ENCODE measurements around the gene TNFAIP8L3. TPM values are rescaled to one million over a fixed set of nuclear protein-coding genes. Genes with fewer than 3 reads are reported as not detected.

Gene TNFAIP8L3
- total RNA-seq, 4 donors from 2014 or later, result 3.7 to 13.1 (median 8.1) TPM

GRCh38 chr15:51030649-51031316 is 63.9 kb downstream of the TNFAIP8L3 start:
- WGBS, 2 donors, result 60 to 61% methylated on average over 5 of the region's 6 CpGs
- Histone ChIP-seq H3K27me3 (no peaks in the 10 kb centered on the region), H3K36me3 (no peaks in the 10 kb centered on the region), H3K4me1 (peaks cover 14 to 24% (median 15%) of the 10 kb centered on the region in 3 donors), H3K9me3 (no peaks in the 10 kb centered on the region), H3K4me3 (no peak overlapping the region), H3K27ac (peak overlapping the region; percentile 71 to 77 (median 76))
- TF ChIP-seq, protein P1, sequence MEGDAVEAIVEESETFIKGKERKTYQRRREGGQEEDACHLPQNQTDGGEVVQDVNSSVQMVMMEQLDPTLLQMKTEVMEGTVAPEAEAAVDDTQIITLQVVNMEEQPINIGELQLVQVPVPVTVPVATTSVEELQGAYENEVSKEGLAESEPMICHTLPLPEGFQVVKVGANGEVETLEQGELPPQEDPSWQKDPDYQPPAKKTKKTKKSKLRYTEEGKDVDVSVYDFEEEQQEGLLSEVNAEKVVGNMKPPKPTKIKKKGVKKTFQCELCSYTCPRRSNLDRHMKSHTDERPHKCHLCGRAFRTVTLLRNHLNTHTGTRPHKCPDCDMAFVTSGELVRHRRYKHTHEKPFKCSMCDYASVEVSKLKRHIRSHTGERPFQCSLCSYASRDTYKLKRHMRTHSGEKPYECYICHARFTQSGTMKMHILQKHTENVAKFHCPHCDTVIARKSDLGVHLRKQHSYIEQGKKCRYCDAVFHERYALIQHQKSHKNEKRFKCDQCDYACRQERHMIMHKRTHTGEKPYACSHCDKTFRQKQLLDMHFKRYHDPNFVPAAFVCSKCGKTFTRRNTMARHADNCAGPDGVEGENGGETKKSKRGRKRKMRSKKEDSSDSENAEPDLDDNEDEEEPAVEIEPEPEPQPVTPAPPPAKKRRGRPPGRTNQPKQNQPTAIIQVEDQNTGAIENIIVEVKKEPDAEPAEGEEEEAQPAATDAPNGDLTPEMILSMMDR (IDR thresholded peaks at IDR 0.05), result no peak
- no peak for DNase-seq
- intact Hi-C loops (cut with DNase I), result no loop called here

- Histone ChIP-seq H3K4me1 (peaks cover 7 to 33% (median 15%) of the 10 kb centered on the region in 3 donors), H3K4me3 (peak overlapping the region in 1 of 4 donors; percentile 8), H3K9me3 (no peaks in the 10 kb centered on the region), H3K27me3 (no peaks in the 10 kb centered on the region), H3K36me3 (no peaks in the 10 kb centered on the region), H3K27ac (peak overlapping the region; percentile 83 to 92 (median 88))
- intact Hi-C loops (cut with DNase I), result no loop called here
- 27 to 54% methylated on average over 3 of the region's 3 CpGs for WGBS, 2 donors
- TF ChIP-seq, protein P1 (IDR thresholded peaks at IDR 0.05), result no peak
- TF ChIP-seq POLR2A (IDR thresholded peaks at IDR 0.05), result no peak
- no peak for DNase-seq
These were observed 69.3 kb downstream of the TNFAIP8L3 start for GRCh38 chr15:51025454-51025846.

DNA sequence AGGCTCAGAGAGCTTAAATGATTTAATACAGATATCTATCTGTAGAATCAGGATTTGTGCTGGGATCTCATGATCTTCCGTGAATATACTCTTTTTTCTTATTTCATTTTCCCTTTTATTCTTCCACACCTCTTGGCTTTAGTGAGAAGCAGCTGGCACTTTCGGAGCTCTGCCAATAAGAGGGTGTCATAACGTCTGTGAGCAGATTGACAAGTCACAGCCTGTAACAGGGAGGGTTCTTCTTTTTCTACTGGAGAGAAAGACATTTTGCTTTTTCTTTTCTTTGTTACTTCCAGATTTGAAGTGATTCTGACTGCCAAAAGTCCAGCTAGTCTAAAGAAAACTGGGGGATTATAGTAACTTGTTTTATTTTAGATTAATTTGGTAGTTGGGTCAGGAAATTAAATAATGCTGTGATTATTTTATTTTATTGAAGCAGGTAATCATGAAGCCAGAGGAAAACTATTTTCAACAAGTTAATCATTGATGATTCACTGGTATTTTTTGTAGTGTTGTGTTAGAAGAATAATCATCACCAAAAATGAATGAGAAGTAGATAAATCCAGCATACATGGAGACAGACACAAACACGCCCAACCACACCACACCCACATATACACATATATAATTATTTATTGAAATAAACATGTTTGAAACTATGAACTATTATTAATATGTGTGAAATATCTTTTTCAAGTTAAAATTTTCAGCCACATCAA is 69.8 kb downstream of the TNFAIP8L3 start:
- WGBS, 2 donors, result 15 to 45% methylated on average over 4 of the region's 4 CpGs

GRCh38 chr15:51023499-51023898 is 71.2 kb downstream of the TNFAIP8L3 start:
- intact Hi-C loops (cut with DNase I), result no loop called here
- H3K36me3 ChIP-seq, result no peaks in the 10 kb centered on the region
- H3K27ac ChIP-seq, result no peak overlapping the region
- TF ChIP-seq, protein P1 (IDR thresholded peaks at IDR 0.05), result no peak
- TF ChIP-seq POLR2A (IDR thresholded peaks at IDR 0.05), result no peak
- H3K9me3 ChIP-seq, result peaks cover 0 to 7% (median 0%) of the 10 kb centered on the region in 3 donors
- H3K27me3 ChIP-seq, result no peaks in the 10 kb centered on the region
- 100% methylated on average over 1 of the region's 1 CpG for WGBS, 2 donors
- peaks cover 0 to 25% (median 10%) of the 10 kb centered on the region in 3 donors for H3K4me1 ChIP-seq
- H3K4me3 ChIP-seq, result no peak overlapping the region
- DNase-seq, result no peak

More for the DNA sequence above, 69.8 kb downstream of the TNFAIP8L3 start:
- intact Hi-C loops (cut with DNase I), result no loop called here
- H3K4me3 ChIP-seq, result peak overlapping the region in 3 of 4 donors; percentile 7 to 16 (median 8)
- DNase-seq, result no peak
- peaks cover 0 to 2% (median 0%) of the 10 kb centered on the region in 3 donors for H3K9me3 ChIP-seq
- H3K36me3 ChIP-seq, result no peaks in the 10 kb centered on the region
- no peaks in the 10 kb centered on the region for H3K27me3 ChIP-seq
- peak overlapping the region; percentile 83 to 92 (median 88) for H3K27ac ChIP-seq
- TF ChIP-seq, protein P1 (IDR thresholded peaks at IDR 0.05), result no peak
- TF ChIP-seq POLR2A (IDR thresholded peaks at IDR 0.05), result no peak
- H3K4me1 ChIP-seq, result peaks cover 1 to 27% (median 10%) of the 10 kb centered on the region in 3 donors

DNA sequence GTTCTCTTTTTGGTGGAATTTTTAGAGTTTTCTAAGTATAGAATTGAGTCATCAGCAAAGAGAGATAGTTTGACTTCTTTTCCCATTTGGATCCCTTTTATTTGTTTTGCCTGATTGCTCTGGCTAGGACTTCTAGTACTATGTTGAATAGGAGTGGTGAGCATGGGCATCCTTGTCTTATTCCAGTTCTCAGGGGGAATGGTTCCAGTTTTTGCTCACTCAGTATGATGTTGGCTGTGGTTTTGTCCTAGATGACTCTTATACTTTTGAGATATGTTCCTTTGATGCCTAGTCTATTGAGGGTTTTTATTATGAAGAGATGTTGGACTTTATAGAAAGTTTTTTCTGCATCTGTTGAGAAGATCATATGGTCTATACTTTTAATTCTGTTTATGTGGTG is 72.5 kb downstream of the TNFAIP8L3 start:
- no peaks in the 10 kb centered on the region for H3K36me3 ChIP-seq
- H3K27me3 ChIP-seq, result no peaks in the 10 kb centered on the region
- H3K9me3 ChIP-seq, result peaks cover 0 to 7% (median 0%) of the 10 kb centered on the region in 3 donors
- intact Hi-C loops (cut with DNase I), result no loop called here
- TF ChIP-seq, protein P1 (IDR thresholded peaks at IDR 0.05), result no peak
- TF ChIP-seq POLR2A (IDR thresholded peaks at IDR 0.05), result no peak
- peaks cover 0 to 25% (median 10%) of the 10 kb centered on the region in 3 donors for H3K4me1 ChIP-seq
- H3K4me3 ChIP-seq, result no peak overlapping the region
- no peak overlapping the region for H3K27ac ChIP-seq
- DNase-seq, result no peak
